Measurements from ENCODE around the gene PDE3B. TPM values are rescaled to one million over a fixed set of nuclear protein-coding genes. Genes with fewer than 3 reads are reported as not detected.

Gene PDE3B
- total RNA-seq, 2 donors from 2014 or later: 9.4 to 11.7 TPM

GRCh38 chr11:14669499-14669898 is 25.9 kb downstream of the PDE3B start:
- TF ChIP-seq, protein P1, sequence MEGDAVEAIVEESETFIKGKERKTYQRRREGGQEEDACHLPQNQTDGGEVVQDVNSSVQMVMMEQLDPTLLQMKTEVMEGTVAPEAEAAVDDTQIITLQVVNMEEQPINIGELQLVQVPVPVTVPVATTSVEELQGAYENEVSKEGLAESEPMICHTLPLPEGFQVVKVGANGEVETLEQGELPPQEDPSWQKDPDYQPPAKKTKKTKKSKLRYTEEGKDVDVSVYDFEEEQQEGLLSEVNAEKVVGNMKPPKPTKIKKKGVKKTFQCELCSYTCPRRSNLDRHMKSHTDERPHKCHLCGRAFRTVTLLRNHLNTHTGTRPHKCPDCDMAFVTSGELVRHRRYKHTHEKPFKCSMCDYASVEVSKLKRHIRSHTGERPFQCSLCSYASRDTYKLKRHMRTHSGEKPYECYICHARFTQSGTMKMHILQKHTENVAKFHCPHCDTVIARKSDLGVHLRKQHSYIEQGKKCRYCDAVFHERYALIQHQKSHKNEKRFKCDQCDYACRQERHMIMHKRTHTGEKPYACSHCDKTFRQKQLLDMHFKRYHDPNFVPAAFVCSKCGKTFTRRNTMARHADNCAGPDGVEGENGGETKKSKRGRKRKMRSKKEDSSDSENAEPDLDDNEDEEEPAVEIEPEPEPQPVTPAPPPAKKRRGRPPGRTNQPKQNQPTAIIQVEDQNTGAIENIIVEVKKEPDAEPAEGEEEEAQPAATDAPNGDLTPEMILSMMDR (conservative IDR thresholded peaks at IDR 0.05): no peak

GRCh38 chr11:14669958-14670357 is 26.4 kb downstream of the PDE3B start:
- no peak overlapping the region for H3K4me3 ChIP-seq (ENCODE audit: low read length)
- H3K4me1 ChIP-seq (ENCODE audit: control insufficient read depth, insufficient read depth, low read length): no peaks in the 10 kb centered on the region
- Mint-ChIP-seq H3K36me3 (ENCODE audit: low read depth) (no peaks in the 10 kb centered on the region), H3K27me3 (ENCODE audit: insufficient read depth) (no peaks in the 10 kb centered on the region), H3K9me3 (peaks cover 7% of the 10 kb centered on the region), H3K27ac (no peak overlapping the region), H3K4me3 (no peak overlapping the region), H3K4me1 (peaks cover 29% of the 10 kb centered on the region)
- H3K36me3 ChIP-seq (ENCODE audit: control insufficient read depth, insufficient read depth, low read length): no peaks in the 10 kb centered on the region
- TF ChIP-seq, protein P1 (conservative IDR thresholded peaks at IDR 0.05): no peak
- H3K9me3 ChIP-seq (ENCODE audit: control insufficient read depth, low read length): no peaks in the 10 kb centered on the region
- no peak overlapping the region for H3K9ac ChIP-seq (ENCODE audit: extremely low read depth, low read length, poor library complexity, severe bottlenecking)
- no peaks in the 10 kb centered on the region for H3K27me3 ChIP-seq (ENCODE audit: control insufficient read depth, insufficient read depth, low read length, poor library complexity, severe bottlenecking)
- 90% methylated on average over 1 to 3 of the region's 3 CpGs for WGBS, 2 experiments (ENCODE audit: insufficient coverage in 1 of 2, insufficient read length in 1 of 2)
- H3K27ac ChIP-seq (ENCODE audit: low read depth, low read length): no peak overlapping the region
- DNase-seq: no peak

More at GRCh38 chr11:14669499-14669898, 25.9 kb downstream of the PDE3B start:
- H3K9me3 Mint-ChIP-seq: peaks cover 11% of the 10 kb centered on the region
- no peak overlapping the region for H3K27ac Mint-ChIP-seq
- no peaks in the 10 kb centered on the region for H3K9me3 ChIP-seq (ENCODE audit: control insufficient read depth, low read length)
- H3K36me3 ChIP-seq (ENCODE audit: control insufficient read depth, insufficient read depth, low read length): no peaks in the 10 kb centered on the region
- no peak for DNase-seq
- peaks cover 29% of the 10 kb centered on the region for H3K4me1 Mint-ChIP-seq
- no peaks in the 10 kb centered on the region for H3K4me1 ChIP-seq (ENCODE audit: control insufficient read depth, insufficient read depth, low read length)
- H3K4me3 ChIP-seq (ENCODE audit: low read length): no peak overlapping the region
- WGBS, 2 experiments (ENCODE audit: insufficient coverage in 1 of 2, insufficient read length in 1 of 2): 92 to 93% methylated on average over 2 to 7 of the region's 7 CpGs
- H3K4me3 Mint-ChIP-seq: no peak overlapping the region
- no peak overlapping the region for H3K9ac ChIP-seq (ENCODE audit: extremely low read depth, low read length, poor library complexity, severe bottlenecking)
- no peaks in the 10 kb centered on the region for H3K27me3 ChIP-seq (ENCODE audit: control insufficient read depth, insufficient read depth, low read length, poor library complexity, severe bottlenecking)
- no peaks in the 10 kb centered on the region for H3K27me3 Mint-ChIP-seq (ENCODE audit: insufficient read depth)
- peaks cover under 1% of the 10 kb centered on the region for H3K36me3 Mint-ChIP-seq (ENCODE audit: low read depth)
- no peak overlapping the region for H3K27ac ChIP-seq (ENCODE audit: low read depth, low read length)

- Histone ChIP-seq H3K4me3 (ENCODE audit: low read length) (no peak overlapping the region), H3K9me3 (ENCODE audit: control insufficient read depth, low read length) (no peaks in the 10 kb centered on the region), H3K27me3 (ENCODE audit: control insufficient read depth, insufficient read depth, low read length, poor library complexity, severe bottlenecking) (no peaks in the 10 kb centered on the region), H3K36me3 (ENCODE audit: control insufficient read depth, insufficient read depth, low read length) (no peaks in the 10 kb centered on the region), H3K4me1 (ENCODE audit: control insufficient read depth, insufficient read depth, low read length) (no peaks in the 10 kb centered on the region), H3K27ac (ENCODE audit: low read depth, low read length) (no peak overlapping the region), H3K9ac (ENCODE audit: extremely low read depth, low read length, poor library complexity, severe bottlenecking) (no peak overlapping the region)
- H3K27ac Mint-ChIP-seq: no peak overlapping the region
- H3K9me3 Mint-ChIP-seq: no peaks in the 10 kb centered on the region
- H3K4me1 Mint-ChIP-seq: peaks cover 29% of the 10 kb centered on the region
- DNase-seq: no peak
- TF ChIP-seq, protein P1 (conservative IDR thresholded peaks at IDR 0.05): no peak
- no peaks in the 10 kb centered on the region for H3K27me3 Mint-ChIP-seq (ENCODE audit: insufficient read depth)
- no peak overlapping the region for H3K4me3 Mint-ChIP-seq
- no peaks in the 10 kb centered on the region for H3K36me3 Mint-ChIP-seq (ENCODE audit: low read depth)
- 97 to 100% methylated on average over 1 to 2 of the region's 2 CpGs for WGBS, 2 experiments (ENCODE audit: insufficient coverage in 1 of 2, insufficient read length in 1 of 2)
These were observed 29.0 kb downstream of the PDE3B start for GRCh38 chr11:14672635-14673034.
